A549 (cell line): ENCODE data around the gene SLCO4A1. TPM values are rescaled to one million over a fixed set of nuclear protein-coding genes. Genes with fewer than 3 reads are reported as not detected.

Source experiments
- ATAC-seq, 2 experiments: fragments of 200-7000 bp in 1 of 2; fragments of >200 bp in 1 of 2; cut with Nextera tagmentation in 1 of 2; cut with Tn5 transposase in 1 of 2; 3 replicates each; pipeline versions ENCODE4 v1.8.0 to v1.9.1; 2018 to 2020; ENCODE audit warnings: mild to moderate bottlenecking in 1 of 2, moderate library complexity in 1 of 2
- CTCF ChIA-PET: fragments of 300-600 bp; sonication (Branson Sonifier 250); formaldehyde crosslinking; extraction: SDS; loops from one replicate; lab custom pipeline; 2021; ENCODE audit warnings: antibody characterized with exemption, inconsistent platforms; lab: Yijun Ruan, JAX
- POLR2A ChIA-PET: fragments of 350-600 bp; formaldehyde crosslinking; extraction: SDS; loops from one replicate; lab custom pipeline; 2021; ENCODE audit warnings: antibody characterized with exemption, inconsistent platforms; lab: Yijun Ruan, JAX
- DNase-seq, 2 experiments: peaks; one replicate each; pipeline versions ENCODE4 v3.0.0 to v3.0.0-alpha.2; 2011 to 2016; ENCODE audit warnings: low read depth in 1 of 2, low spot score in 1 of 2
- FAIRE-seq: peaks from 2 replicates; lab custom pipeline; 2011; peaks lifted over from hg19 to GRCh38; lab: Jason Lieb, UNC
- H3K27ac ChIP-seq, 2 experiments: fragments of >200 bp; sonication (Bioruptor Twin); formaldehyde crosslinking; 3 replicates each; pipeline ENCODE4 v1.5.1; 2016 to 2017
- H3K4me1 ChIP-seq: fragments of >200 bp; sonication (Bioruptor Twin); formaldehyde crosslinking; 3 replicates; pipeline ENCODE4 v1.6.1; 2016
- H3K4me2 ChIP-seq: fragments of >200 bp; sonication (Bioruptor Twin); formaldehyde crosslinking; 3 replicates; pipeline ENCODE4 v1.6.1; 2016
- H3K4me3 ChIP-seq: fragments of >200 bp; sonication (Bioruptor Twin); formaldehyde crosslinking; 3 replicates; pipeline ENCODE4 v1.5.1; 2016
- H3K9me3 ChIP-seq: fragments of >200 bp; sonication (Bioruptor Twin); formaldehyde crosslinking; 3 replicates; pipeline ENCODE4 v1.6.1; 2016
- BCL3 ChIP-seq: fragments of >200 bp; sonication (Bioruptor Twin); formaldehyde crosslinking; IDR thresholded peaks from 3 replicates; pipeline ENCODE4 v1.6.1; 2016
- CBX8 ChIP-seq: fragments of 200-600 bp; sonication (generic); IDR thresholded peaks from 2 replicates; pipeline ENCODE4 v1.6.1; 2016
- CHD2 ChIP-seq: fragments of 150-350 bp; IDR thresholded peaks from 2 replicates; pipeline ENCODE4 v1.6.1; 2014; ENCODE audit warnings: low read length; ENCODE audit not compliant: partially characterized antibody
- E2F6 ChIP-seq: IDR thresholded peaks from 2 replicates; pipeline ENCODE4 v1.6.1; 2012; ENCODE audit warnings: low read depth, borderline replicate concordance
- EHF ChIP-seq: fragments of 250-450 bp; sonication (Bioruptor Pico); IDR thresholded peaks from 2 replicates; pipeline ENCODE4 v1.5.0; 2020; ENCODE audit warnings: mild to moderate bottlenecking
- ELK1 ChIP-seq: fragments of 150-350 bp; IDR thresholded peaks from 2 replicates; pipeline ENCODE4 v1.6.1; 2014; ENCODE audit warnings: low read depth, mild to moderate bottlenecking, low read length
- FOSB ChIP-seq: fragments of 250-450 bp; sonication (Bioruptor Pico); IDR thresholded peaks from 2 replicates; pipeline ENCODE4 v1.5.0; 2020; ENCODE audit warnings: mild to moderate bottlenecking, moderate library complexity
- HDAC2 ChIP-seq: fragments of 200-600 bp; sonication (generic); IDR thresholded peaks from 2 replicates; pipeline ENCODE4 v1.6.1; 2016
- HES2 ChIP-seq: fragments of >200 bp; sonication (Bioruptor Twin); formaldehyde crosslinking; IDR thresholded peaks from 2 replicates; pipeline ENCODE4 v1.6.1; 2016
- HMGXB4 ChIP-seq: fragments of 250-450 bp; sonication (Bioruptor Pico); IDR thresholded peaks from 2 replicates; pipeline ENCODE4 v1.5.0; 2021; ENCODE audit warnings: mild to moderate bottlenecking, moderate library complexity, borderline replicate concordance
- HOXA7 ChIP-seq: fragments of 250-450 bp; sonication (Bioruptor Pico); IDR thresholded peaks from 2 replicates; pipeline ENCODE4 v1.5.0; 2020; ENCODE audit warnings: mild to moderate bottlenecking, moderate library complexity
- JUNB ChIP-seq: fragments of >200 bp; sonication (Bioruptor Twin); formaldehyde crosslinking; IDR thresholded peaks from 2 replicates; pipeline ENCODE4 v1.6.1; 2016
- KDM5A ChIP-seq: fragments of 200-600 bp; sonication (generic); IDR thresholded peaks from 2 replicates; pipeline ENCODE4 v1.6.1; 2016; ENCODE audit warnings: antibody characterized with exemption, mild to moderate bottlenecking
- MAFK ChIP-seq: fragments of 450-650 bp; IDR thresholded peaks from 2 replicates; pipeline ENCODE4 v1.6.1; 2014; ENCODE audit not compliant: partially characterized antibody
- NR3C1 ChIP-seq: fragments of >200 bp; sonication (Bioruptor Twin); formaldehyde crosslinking; IDR thresholded peaks from 3 replicates; pipeline ENCODE4 v1.6.1; 2017
- PHF8 ChIP-seq: fragments of 200-600 bp; sonication (generic); IDR thresholded peaks from 2 replicates; pipeline ENCODE4 v1.6.1; 2016; ENCODE audit warnings: low read depth, mild to moderate bottlenecking, antibody characterized with exemption, moderate library complexity, borderline replicate concordance
- POLR2A ChIP-seq: IDR thresholded peaks from 2 replicates; pipeline ENCODE4 v1.6.1; 2012; ENCODE audit warnings: mild to moderate bottlenecking, low read length
- POLR2AphosphoS2 ChIP-seq: conservative IDR thresholded peaks from 2 replicates; pipeline ENCODE4 v1.6.1; 2012; ENCODE audit warnings: low read length, improper control_type of control experiment, inconsistent platforms
- RARB ChIP-seq: fragments of 250-450 bp; sonication (Bioruptor Pico); IDR thresholded peaks from 2 replicates; pipeline ENCODE4 v1.8.0; 2021; ENCODE audit warnings: mild to moderate bottlenecking, moderate library complexity
- RCOR1 ChIP-seq: fragments of 150-350 bp; IDR thresholded peaks from 2 replicates; pipeline ENCODE4 v1.6.1; 2014; ENCODE audit warnings: antibody characterized with exemption, low read length, low read depth
- RFX5 ChIP-seq: fragments of 450-650 bp; IDR thresholded peaks from 2 replicates; pipeline ENCODE4 v1.7.1; 2014; ENCODE audit warnings: antibody characterized with exemption, mild to moderate bottlenecking, moderate library complexity
- SREBF2 ChIP-seq: fragments of 450-650 bp; IDR thresholded peaks from 2 replicates; pipeline ENCODE4 v1.6.1; 2014; ENCODE audit warnings: mild to moderate bottlenecking, moderate library complexity
- TFCP2L1 ChIP-seq: fragments of 250-450 bp; sonication (Bioruptor Pico); IDR thresholded peaks from 2 replicates; pipeline ENCODE4 v1.5.0; 2021; ENCODE audit warnings: mild to moderate bottlenecking
- TP53 ChIP-seq: fragments of 250-450 bp; sonication (Bioruptor Pico); IDR thresholded peaks from 2 replicates; pipeline ENCODE4 v1.5.0; 2021; ENCODE audit warnings: mild to moderate bottlenecking, moderate library complexity
- ZSCAN20 ChIP-seq: fragments of 250-450 bp; sonication (Bioruptor Pico); IDR thresholded peaks from 2 replicates; pipeline ENCODE4 v1.8.0; 2022; ENCODE audit warnings: mild to moderate bottlenecking, moderate library complexity
- WGBS: methylation state at CpG from one replicate; pipeline ENCODE4 v1.1.6; 2017; ENCODE audit errors: missing lambda C conversion rate; 5-methylcytosine and 5-hydroxymethylcytosine counted together
- polyA plus RNA-seq, 4 experiments: library from polyadenylated mRNA; depleted of rRNA in 3 of 4; stranded (reverse); fragments of >200 nt; fragmentation: RNase III in 1 of 4; extraction: RNeasy Plus Mini Kit Qiagen cat#74134 plus additional on column Dnase treatment in 1 of 4; gene quantifications; 2 replicates in 3 of 4; 3 replicates in 1 of 4; pipeline ENCODE4 v1.2.3, GENCODE V29; 2011 to 2017
- TF ChIP-seq, protein P1 (sequence below): fragments of 250-450 bp; sonication (Bioruptor Pico); IDR thresholded peaks from 2 replicates; pipeline ENCODE4 v1.5.0; 2020; ENCODE audit warnings: low read depth, mild to moderate bottlenecking, moderate library complexity
- TF ChIP-seq, protein P2 (sequence below): IDR thresholded peaks from 2 replicates; pipeline ENCODE4 v1.6.1; 2012

Gene SLCO4A1
- polyA plus RNA-seq, 2 of the 4 experiments (the other 2 are of a cell fraction) = 1.3 to 11.2 TPM

DNA sequence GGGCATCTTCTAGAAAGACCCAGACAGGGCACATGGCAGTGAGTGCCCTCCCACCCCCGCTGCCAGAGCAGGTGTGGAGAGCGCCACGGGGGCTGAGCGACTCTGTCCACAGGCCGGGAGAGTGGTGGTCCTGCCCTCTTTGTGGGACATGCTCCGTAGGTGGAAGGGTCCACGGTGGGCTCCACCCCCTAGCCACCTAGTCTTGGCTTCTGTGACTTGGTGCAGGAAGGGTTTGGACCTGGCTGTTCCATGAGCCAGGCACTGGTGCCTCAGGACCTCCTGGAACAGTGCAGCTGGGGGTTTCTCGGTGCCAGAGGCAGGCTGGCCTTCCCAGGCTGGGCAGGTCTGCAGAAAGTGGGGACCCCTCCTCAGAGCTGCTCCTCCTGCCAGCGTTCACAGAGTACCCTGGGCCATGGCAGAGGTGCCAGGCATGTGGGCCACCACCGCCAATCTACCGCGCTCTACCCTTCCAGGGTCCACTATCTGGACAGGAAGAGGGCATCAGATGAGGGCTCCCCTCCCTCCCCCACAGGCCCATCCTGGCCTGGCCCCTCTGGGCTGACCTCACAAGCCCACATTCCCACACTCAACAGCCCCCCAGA, 23.0 kb downstream of the SLCO4A1 start:
- Histone ChIP-seq H3K27ac (no peak overlapping the region), H3K4me2 (no peak overlapping the region), H3K9me3 (no peaks in the 10 kb centered on the region), H3K4me1 (0 out of 3 replicates have a peak, but pooled peaks cover 5% of the 10 kb centered on the region), H3K4me3 (no peak overlapping the region)
- 94% methylated on average over 7 of the region's 12 CpGs for WGBS
- FAIRE-seq (no peak), ATAC-seq (no peak), DNase-seq (no peak)
- no peak for TF ChIP-seq TP53
- no peak for TF ChIP-seq JUNB
- no peak for TF ChIP-seq RARB (CRISPR knock-in tag)
- TF ChIP-seq, protein P1, sequence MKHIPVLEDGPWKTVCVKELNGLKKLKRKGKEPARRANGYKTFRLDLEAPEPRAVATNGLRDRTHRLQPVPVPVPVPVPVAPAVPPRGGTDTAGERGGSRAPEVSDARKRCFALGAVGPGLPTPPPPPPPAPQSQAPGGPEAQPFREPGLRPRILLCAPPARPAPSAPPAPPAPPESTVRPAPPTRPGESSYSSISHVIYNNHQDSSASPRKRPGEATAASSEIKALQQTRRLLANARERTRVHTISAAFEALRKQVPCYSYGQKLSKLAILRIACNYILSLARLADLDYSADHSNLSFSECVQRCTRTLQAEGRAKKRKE = no peak
- no peak for TF ChIP-seq CHD2
- no peak for TF ChIP-seq HDAC2
- TF ChIP-seq HMGXB4 (CRISPR knock-in tag) = no peak
- TF ChIP-seq, protein P2, sequence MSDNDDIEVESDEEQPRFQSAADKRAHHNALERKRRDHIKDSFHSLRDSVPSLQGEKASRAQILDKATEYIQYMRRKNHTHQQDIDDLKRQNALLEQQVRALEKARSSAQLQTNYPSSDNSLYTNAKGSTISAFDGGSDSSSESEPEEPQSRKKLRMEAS = no peak
- no peak for TF ChIP-seq CBX8
- TF ChIP-seq MAFK = no peak
- no peak for TF ChIP-seq EHF
- TF ChIP-seq PHF8 = no peak
- TF ChIP-seq FOSB = no peak
- ChIA-PET CTCF (interaction anchor here (1.1 to 15.7 kb wide), 9 partner anchors 8 to 143 kb away, joined by 3 to 311 read pairs (median 4); partner anchors contain the start of gene OGFR), POLR2A (no interaction called here)

- no peak overlapping the region for H3K4me2 ChIP-seq
- WGBS = 77% methylated on average over 26 of the region's 33 CpGs
- no peak for DNase-seq
- TF ChIP-seq, protein P2 = no peak
- TF ChIP-seq KDM5A = no peak
- no peak for TF ChIP-seq HES2
- no peak for TF ChIP-seq NR3C1
- TF ChIP-seq POLR2A = no peak
- TF ChIP-seq ELK1 = no peak
- no peak for TF ChIP-seq TP53
- TF ChIP-seq JUNB = no peak
- no peak for TF ChIP-seq TFCP2L1 (CRISPR knock-in tag)
- TF ChIP-seq RFX5 = no peak
- no peak for TF ChIP-seq POLR2AphosphoS2
- TF ChIP-seq BCL3 = no peak
- no peak for TF ChIP-seq RCOR1
- TF ChIP-seq HOXA7 (CRISPR knock-in tag) = no peak
- no peak for TF ChIP-seq EHF
- no peak for TF ChIP-seq E2F6
- no peak for TF ChIP-seq ZSCAN20 (CRISPR knock-in tag)
- no peak for TF ChIP-seq SREBF2
- TF ChIP-seq, all 56 proteins: peak for 0
- Histone ChIP-seq H3K27ac (no peak overlapping the region), H3K4me1 (0 out of 3 replicates have a peak, but pooled peaks cover 5% of the 10 kb centered on the region), H3K9me3 (no peaks in the 10 kb centered on the region), H3K4me3 (no peak overlapping the region)
- no peak for ATAC-seq
- CTCF ChIA-PET = interaction anchor here (0.7 to 15.7 kb wide), 8 partner anchors 9 to 141 kb away, joined by 3 to 311 read pairs (median 4); partner anchors contain the start of gene OGFR
- POLR2A ChIA-PET = no interaction called here
- no peak for FAIRE-seq
Observed at GRCh38 chr20:62665826-62666735, 23.8 kb downstream of the SLCO4A1 start.
